ENCODE data around the gene ARGLU1. TPM values are rescaled to one million over a fixed set of nuclear protein-coding genes. Genes with fewer than 3 reads are reported as not detected.

ARGLU1 gene
- polyA plus RNA-seq, 3 donors, result 22.4 to 168 (median 27.2) TPM

DNA sequence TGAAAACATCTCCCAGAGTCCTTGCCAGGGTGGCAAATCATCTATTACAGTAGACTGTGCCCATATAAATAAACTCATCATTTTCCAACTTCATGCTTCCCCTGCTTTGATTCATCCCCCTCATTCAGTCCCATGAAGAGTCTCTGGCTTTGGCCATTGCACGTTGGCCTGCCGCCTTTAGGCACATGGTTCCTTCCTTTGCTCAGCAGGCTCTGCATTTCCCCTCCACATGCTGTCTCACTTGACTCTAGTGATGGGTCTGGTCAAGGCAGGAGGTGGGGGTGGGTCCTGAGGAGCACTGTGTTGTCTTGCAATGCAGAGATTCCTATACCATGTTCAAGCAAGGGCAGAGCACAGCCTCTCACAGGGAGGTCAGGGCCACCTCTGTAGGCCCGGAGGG lies 48.8 kb upstream of the ARGLU1 start:
- Histone ChIP-seq H3K4me3 (replicated peaks in 1 of 3; ENCODE audit: low read depth in 2 of 3, low read length in 3 of 3) (no peak overlapping the region), H4K20me1 (ENCODE audit: insufficient read depth, low read length) (no peaks in the 10 kb centered on the region), H3K9me3 (replicated peaks in 1 of 2; ENCODE audit: control insufficient read depth in 1 of 2, insufficient read depth in 1 of 2, low read length in 2 of 2) (no peaks in the 10 kb centered on the region), H3K9ac (ENCODE audit: insufficient read depth, low read length, poor library complexity, severe bottlenecking) (no peak overlapping the region), H3K27ac (ENCODE audit: low read depth in 1 of 2, low read length in 2 of 2) (no peak overlapping the region), H3K27me3 (ENCODE audit: control insufficient read depth in 2 of 2, insufficient read depth in 2 of 2, low read length in 2 of 2) (peaks cover 3 to 12% of the 10 kb centered on the region in 2 donors), H3K4me1 (ENCODE audit: control insufficient read depth in 1 of 2, insufficient read depth in 2 of 2, low read length in 2 of 2) (no peaks in the 10 kb centered on the region), H3K36me3 (replicated peaks in 1 of 2; ENCODE audit: control insufficient read depth in 1 of 2, insufficient read depth in 2 of 2, low read length in 2 of 2) (no peaks in the 10 kb centered on the region), H3K79me2 (ENCODE audit: insufficient read depth, low read length) (no peaks in the 10 kb centered on the region), H3K4me2 (replicated peaks; ENCODE audit: extremely low read depth, low read length, poor library complexity, severe bottlenecking) (no peak overlapping the region), H2AFZ (ENCODE audit: insufficient read depth, low read depth, low read length, poor library complexity, severe bottlenecking) (no peak overlapping the region)
- intact Hi-C loops (cut with micrococcal nuclease), result no loop called here
- TF ChIP-seq, protein P1, sequence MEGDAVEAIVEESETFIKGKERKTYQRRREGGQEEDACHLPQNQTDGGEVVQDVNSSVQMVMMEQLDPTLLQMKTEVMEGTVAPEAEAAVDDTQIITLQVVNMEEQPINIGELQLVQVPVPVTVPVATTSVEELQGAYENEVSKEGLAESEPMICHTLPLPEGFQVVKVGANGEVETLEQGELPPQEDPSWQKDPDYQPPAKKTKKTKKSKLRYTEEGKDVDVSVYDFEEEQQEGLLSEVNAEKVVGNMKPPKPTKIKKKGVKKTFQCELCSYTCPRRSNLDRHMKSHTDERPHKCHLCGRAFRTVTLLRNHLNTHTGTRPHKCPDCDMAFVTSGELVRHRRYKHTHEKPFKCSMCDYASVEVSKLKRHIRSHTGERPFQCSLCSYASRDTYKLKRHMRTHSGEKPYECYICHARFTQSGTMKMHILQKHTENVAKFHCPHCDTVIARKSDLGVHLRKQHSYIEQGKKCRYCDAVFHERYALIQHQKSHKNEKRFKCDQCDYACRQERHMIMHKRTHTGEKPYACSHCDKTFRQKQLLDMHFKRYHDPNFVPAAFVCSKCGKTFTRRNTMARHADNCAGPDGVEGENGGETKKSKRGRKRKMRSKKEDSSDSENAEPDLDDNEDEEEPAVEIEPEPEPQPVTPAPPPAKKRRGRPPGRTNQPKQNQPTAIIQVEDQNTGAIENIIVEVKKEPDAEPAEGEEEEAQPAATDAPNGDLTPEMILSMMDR (IDR thresholded peaks at IDR 0.05), result no peak
- WGBS (ENCODE audit: insufficient coverage), result 70% methylated on average over 2 of the region's 3 CpGs
- Mint-ChIP-seq H3K27ac (no peak overlapping the region), H3K9me3 (peaks cover 0 to 3% (median 0%) of the 10 kb centered on the region in 7 donors), H3K27me3 (ENCODE audit: low read depth in 3 of 3) (peaks cover 0 to 5% (median 2%) of the 10 kb centered on the region in 3 donors), H3K4me1 (peaks cover 7% of the 10 kb centered on the region), H3K36me3 (no peaks in the 10 kb centered on the region), H3K4me3 (no peak overlapping the region)
- no peak for DNase-seq

- Histone ChIP-seq H3K27me3 (ENCODE audit: control insufficient read depth in 2 of 2, insufficient read depth in 2 of 2, low read length in 2 of 2) (no peaks in the 10 kb centered on the region), H4K20me1 (ENCODE audit: insufficient read depth, low read length) (no peaks in the 10 kb centered on the region), H3K9me3 (replicated peaks in 1 of 2; ENCODE audit: control insufficient read depth in 1 of 2, insufficient read depth in 1 of 2, low read length in 2 of 2) (no peaks in the 10 kb centered on the region), H2AFZ (ENCODE audit: insufficient read depth, low read depth, low read length, poor library complexity, severe bottlenecking) (no peak overlapping the region), H3K36me3 (replicated peaks in 1 of 2; ENCODE audit: control insufficient read depth in 1 of 2, insufficient read depth in 2 of 2, low read length in 2 of 2) (no peaks in the 10 kb centered on the region), H3K4me1 (ENCODE audit: control insufficient read depth in 1 of 2, insufficient read depth in 2 of 2, low read length in 2 of 2) (no peaks in the 10 kb centered on the region), H3K27ac (ENCODE audit: low read depth in 1 of 2, low read length in 2 of 2) (no peak overlapping the region), H3K4me2 (replicated peaks; ENCODE audit: extremely low read depth, low read length, poor library complexity, severe bottlenecking) (no peak overlapping the region), H3K4me3 (replicated peaks in 1 of 3; ENCODE audit: low read depth in 2 of 3, low read length in 3 of 3) (no peak overlapping the region), H3K9ac (ENCODE audit: insufficient read depth, low read length, poor library complexity, severe bottlenecking) (no peak overlapping the region), H3K79me2 (ENCODE audit: insufficient read depth, low read length) (no peaks in the 10 kb centered on the region)
- H3K4me1 Mint-ChIP-seq, result peaks cover 6% of the 10 kb centered on the region
- peaks cover 0 to 4% (median 0%) of the 10 kb centered on the region in 7 donors for H3K9me3 Mint-ChIP-seq
- intact Hi-C loops (cut with micrococcal nuclease), result no loop called here
- H3K36me3 Mint-ChIP-seq, result no peaks in the 10 kb centered on the region
- H3K27ac Mint-ChIP-seq, result no peak overlapping the region
- TF ChIP-seq, protein P1 (IDR thresholded peaks at IDR 0.05), result no peak
- peaks cover 0 to 1% (median under 1%) of the 10 kb centered on the region in 3 donors for H3K27me3 Mint-ChIP-seq (ENCODE audit: low read depth in 3 of 3)
- no peak overlapping the region for H3K4me3 Mint-ChIP-seq
- no peak for DNase-seq
- 60% methylated on average over 1 of the region's 4 CpGs for WGBS (ENCODE audit: insufficient coverage)
These were observed 46.9 kb upstream of the ARGLU1 start for GRCh38 chr13:106614874-106615273.

All from CD14-positive monocyte (primary cell).